Naive thymus-derived CD8-positive, alpha-beta T cell (primary cell): ENCODE data around the gene PIGK. TPM values are rescaled to one million over a fixed set of nuclear protein-coding genes. Genes with fewer than 3 reads are reported as not detected.

ENCODE experiments used
- ATAC-seq, 2 donors: fragments of 150-1000 bp; cut with Tn5 transposase in 1 of 2; sonication (Bioruptor Pico), chemical (Tn5 transposase) in 1 of 2; 1 replicate in 1 of 2; 2 replicates in 1 of 2; pipeline ENCODE4 v1.10.0; 2021; ENCODE audit warnings: mild to moderate bottlenecking in 2 of 2, moderate library complexity in 2 of 2
- POLR2A ChIA-PET: fragments of 350-600 bp; sonication (Branson Sonifier 250); formaldehyde crosslinking; loops from one replicate; lab custom pipeline; 2021; ENCODE audit warnings: antibody characterized with exemption; lab: Charles Lee
- DNase-seq, 10 donors: peaks; one replicate each; pipeline versions ENCODE4 v3.0.0 to v3.0.0-alpha.2; 2020 to 2022
- H3K27ac Mint-ChIP-seq, 10 donors: one replicate each; pipeline ENCODE4 v1.8.0; 2020 to 2022; ENCODE audit warnings: mild to moderate bottlenecking in 10 of 10, mixed read lengths in 10 of 10, moderate library complexity in 4 of 10, inconsistent platforms in 1 of 10
- H3K27me3 Mint-ChIP-seq, 5 donors: one replicate each; pipeline ENCODE4 v1.8.0; 2021 to 2022; ENCODE audit warnings: mixed read lengths in 5 of 5
- H3K36me3 Mint-ChIP-seq, 3 donors: one replicate each; pipeline ENCODE4 v1.8.0; 2020 to 2022; ENCODE audit warnings: mixed read lengths in 3 of 3, mild to moderate bottlenecking in 2 of 3, inconsistent platforms in 1 of 3
- H3K4me1 Mint-ChIP-seq, 4 donors: one replicate each; pipeline ENCODE4 v1.8.0; 2021 to 2022; ENCODE audit warnings: mixed read lengths in 4 of 4
- H3K4me3 Mint-ChIP-seq, 10 donors: one replicate each; pipeline ENCODE4 v1.8.0; 2020 to 2022; ENCODE audit warnings: mild to moderate bottlenecking in 10 of 10, mixed read lengths in 10 of 10, moderate library complexity in 6 of 10, inconsistent platforms in 1 of 10
- H3K9me3 Mint-ChIP-seq, 9 donors: one replicate each; pipeline ENCODE4 v1.8.0; 2020 to 2022; ENCODE audit warnings: mixed read lengths in 9 of 9, mild to moderate bottlenecking in 3 of 9, inconsistent platforms in 1 of 9, moderate library complexity in 1 of 9
- polyA plus RNA-seq, 3 donors: library from polyadenylated mRNA; unstranded; fragments of 300-500 nt; fragmentation: Illumina TruSeq; gene quantifications; one replicate each; pipeline ENCODE4 v1.2.3, GENCODE V29; 2021
- total RNA-seq, 8 experiments: library from RNA in 2 of 8; stranded (reverse) in 2 of 8; gene quantifications; one replicate each; pipeline ENCODE4 v1.2.3 and lab custom pipeline; 2021 to 2026

Gene PIGK
- total and polyA plus RNA-seq, 5 experiments from 2014 or later = 27.5 to 55.2 (median 37.6) TPM

GRCh38 chr1:77084457-77084856, 134.8 kb downstream of the PIGK start:
- no peak overlapping the region for H3K27ac Mint-ChIP-seq
- no peak overlapping the region for H3K4me3 Mint-ChIP-seq
- POLR2A ChIA-PET = no interaction called here
- H3K36me3 Mint-ChIP-seq = peaks cover 6 to 10% (median 7%) of the 10 kb centered on the region in 3 donors
- no peaks in the 10 kb centered on the region for H3K9me3 Mint-ChIP-seq
- no peak for ATAC-seq
- no peaks in the 10 kb centered on the region for H3K4me1 Mint-ChIP-seq
- no peak for DNase-seq
- H3K27me3 Mint-ChIP-seq = peaks cover 0 to 9% (median 2%) of the 10 kb centered on the region in 5 donors

GRCh38 chr1:77081834-77082233, 137.4 kb downstream of the PIGK start:
- no peak overlapping the region for H3K27ac Mint-ChIP-seq
- H3K36me3 Mint-ChIP-seq = peaks cover 2 to 6% (median 6%) of the 10 kb centered on the region in 3 donors
- H3K9me3 Mint-ChIP-seq = no peaks in the 10 kb centered on the region
- POLR2A ChIA-PET = no interaction called here
- H3K4me1 Mint-ChIP-seq = no peaks in the 10 kb centered on the region
- DNase-seq (no peak), ATAC-seq (no peak)
- H3K27me3 Mint-ChIP-seq = peaks cover 0 to 9% (median 2%) of the 10 kb centered on the region in 5 donors
- no peak overlapping the region for H3K4me3 Mint-ChIP-seq

GRCh38 chr1:77076759-77077158, 142.5 kb downstream of the PIGK start:
- DNase-seq (no peak), ATAC-seq (no peak)
- Mint-ChIP-seq H3K27me3 (peaks cover 0 to 18% (median 9%) of the 10 kb centered on the region in 5 donors), H3K27ac (no peak overlapping the region), H3K36me3 (no peaks in the 10 kb centered on the region), H3K4me3 (no peak overlapping the region), H3K9me3 (no peaks in the 10 kb centered on the region), H3K4me1 (no peaks in the 10 kb centered on the region)
- POLR2A ChIA-PET = no interaction called here

GRCh38 chr1:77068013-77068412, 151.2 kb downstream of the PIGK start:
- Mint-ChIP-seq H3K9me3 (peaks cover 0 to 5% (median 0%) of the 10 kb centered on the region in 9 donors), H3K4me3 (no peak overlapping the region)
- ATAC-seq = no peak

DNA sequence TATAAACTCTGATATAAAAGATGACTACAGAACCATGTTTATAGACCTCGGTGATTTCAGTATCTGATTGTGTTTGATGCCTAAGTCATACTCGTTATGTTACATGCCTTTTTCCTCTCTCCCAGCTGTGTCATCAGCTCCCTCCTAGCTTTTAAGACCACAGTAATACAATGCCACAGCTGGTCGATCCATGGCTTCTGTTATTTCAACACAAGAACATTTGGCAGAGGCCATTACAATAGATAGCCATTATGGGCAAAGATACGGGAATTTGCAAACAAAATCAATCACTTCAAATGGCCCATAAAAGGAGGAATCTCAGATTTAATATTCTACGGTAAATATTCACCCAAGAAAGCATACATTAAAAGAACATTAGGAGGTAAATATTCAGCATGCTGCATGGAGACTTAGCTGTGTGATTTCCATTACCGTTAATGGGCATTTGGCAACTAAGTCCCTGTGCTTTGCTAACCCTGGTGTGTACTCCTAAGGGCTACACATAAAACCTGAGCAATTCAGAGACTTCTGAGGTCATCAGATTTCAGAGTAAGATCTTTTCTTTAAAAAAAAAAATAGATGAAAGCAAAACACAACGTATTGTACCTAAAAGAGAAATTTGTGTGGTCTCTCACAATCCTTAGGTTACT, 153.4 kb downstream of the PIGK start:
- H3K4me1 Mint-ChIP-seq = peaks cover 0 to 2% (median 0%) of the 10 kb centered on the region in 4 donors
- no peak for ATAC-seq
- H3K4me3 Mint-ChIP-seq = no peak overlapping the region
- H3K36me3 Mint-ChIP-seq = no peaks in the 10 kb centered on the region
- POLR2A ChIA-PET = no interaction called here
- DNase-seq = no peak
- H3K9me3 Mint-ChIP-seq = peaks cover 0 to 5% (median 0%) of the 10 kb centered on the region in 9 donors
- peaks cover 0 to 7% (median 2%) of the 10 kb centered on the region in 5 donors for H3K27me3 Mint-ChIP-seq
- H3K27ac Mint-ChIP-seq = no peak overlapping the region

More at GRCh38 chr1:77068013-77068412, 151.2 kb downstream of the PIGK start:
- Mint-ChIP-seq H3K27ac (no peak overlapping the region), H3K4me1 (peaks cover 0 to 2% (median 0%) of the 10 kb centered on the region in 4 donors), H3K36me3 (no peaks in the 10 kb centered on the region), H3K27me3 (peaks cover 0 to 8% (median 2%) of the 10 kb centered on the region in 5 donors)
- no peak for DNase-seq
- POLR2A ChIA-PET = no interaction called here

- H3K27me3 Mint-ChIP-seq = peaks cover 2 to 11% (median 6%) of the 10 kb centered on the region in 5 donors
- no peak for DNase-seq
- POLR2A ChIA-PET = no interaction called here
- no peaks in the 10 kb centered on the region for H3K36me3 Mint-ChIP-seq
- H3K4me3 Mint-ChIP-seq = no peak overlapping the region
- no peak for ATAC-seq
- H3K27ac Mint-ChIP-seq = no peak overlapping the region
- H3K4me1 Mint-ChIP-seq = peaks cover 0 to 2% (median 0%) of the 10 kb centered on the region in 4 donors
- H3K9me3 Mint-ChIP-seq = peaks cover 0 to 5% (median 0%) of the 10 kb centered on the region in 9 donors
These were observed 155.0 kb downstream of the PIGK start for GRCh38 chr1:77064246-77064645.

GRCh38 chr1:77063118-77063517, 156.1 kb downstream of the PIGK start:
- Mint-ChIP-seq H3K4me3 (no peak overlapping the region), H3K4me1 (peaks cover 0 to 2% (median 0%) of the 10 kb centered on the region in 4 donors), H3K36me3 (no peaks in the 10 kb centered on the region), H3K27me3 (peaks cover 2 to 14% (median 6%) of the 10 kb centered on the region in 5 donors), H3K27ac (no peak overlapping the region), H3K9me3 (peaks cover 0 to 5% (median 0%) of the 10 kb centered on the region in 9 donors)
- DNase-seq (no peak), ATAC-seq (no peak)
- POLR2A ChIA-PET = no interaction called here

- no peak for ATAC-seq
- no peak overlapping the region for H3K27ac Mint-ChIP-seq
- POLR2A ChIA-PET = no interaction called here
- H3K36me3 Mint-ChIP-seq = no peaks in the 10 kb centered on the region
- H3K9me3 Mint-ChIP-seq = no peaks in the 10 kb centered on the region
- no peak overlapping the region for H3K4me3 Mint-ChIP-seq
- H3K4me1 Mint-ChIP-seq = peaks cover 0 to 2% (median 0%) of the 10 kb centered on the region in 4 donors
- peaks cover 2 to 19% (median 7%) of the 10 kb centered on the region in 5 donors for H3K27me3 Mint-ChIP-seq
- no peak for DNase-seq
These were observed 158.1 kb downstream of the PIGK start for GRCh38 chr1:77061162-77061561.

GRCh38 chr1:77060000-77060399, 159.2 kb downstream of the PIGK start:
- Mint-ChIP-seq H3K27ac (no peak overlapping the region), H3K36me3 (no peaks in the 10 kb centered on the region)
- DNase-seq = no peak

DNA sequence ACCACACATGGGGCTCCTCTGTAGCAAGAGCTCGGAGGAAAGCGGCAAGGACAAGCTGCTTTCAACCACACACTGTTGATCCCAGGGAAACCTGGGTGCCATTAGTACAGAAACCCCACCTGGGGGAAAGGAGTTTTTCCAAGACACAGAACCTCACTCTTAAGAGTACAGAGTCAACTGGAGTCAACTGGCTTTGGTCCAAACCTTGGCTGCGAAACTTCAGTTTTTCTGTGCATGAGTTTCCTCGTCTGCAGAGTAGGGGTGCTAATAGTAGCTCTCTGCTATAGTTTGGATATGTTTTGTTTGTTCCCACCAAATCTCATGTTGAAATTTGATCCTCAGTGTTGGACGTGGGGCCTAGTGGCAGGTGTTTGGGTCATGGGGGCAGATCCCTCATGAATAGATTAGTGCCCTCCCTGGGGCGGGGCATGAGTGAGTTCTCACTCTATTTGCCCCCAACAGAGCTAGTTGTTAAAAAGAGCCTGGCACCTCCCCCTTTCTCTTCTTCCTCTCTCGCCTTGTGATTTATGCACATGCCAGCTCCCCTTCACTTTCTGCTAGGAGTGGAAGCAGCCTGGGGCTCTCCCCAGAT, 161.1 kb downstream of the PIGK start:
- DNase-seq (no peak), ATAC-seq (no peak)
- H3K4me3 Mint-ChIP-seq = no peak overlapping the region
- POLR2A ChIA-PET = no interaction called here
- no peak overlapping the region for H3K27ac Mint-ChIP-seq
- no peaks in the 10 kb centered on the region for H3K4me1 Mint-ChIP-seq
- no peaks in the 10 kb centered on the region for H3K36me3 Mint-ChIP-seq
- no peaks in the 10 kb centered on the region for H3K9me3 Mint-ChIP-seq
- peaks cover 0 to 19% (median 5%) of the 10 kb centered on the region in 5 donors for H3K27me3 Mint-ChIP-seq

More at GRCh38 chr1:77060000-77060399, 159.2 kb downstream of the PIGK start:
- peaks cover 0 to 2% (median 0%) of the 10 kb centered on the region in 4 donors for H3K4me1 Mint-ChIP-seq
- POLR2A ChIA-PET = no interaction called here
- no peak for ATAC-seq
- H3K4me3 Mint-ChIP-seq = no peak overlapping the region
- H3K9me3 Mint-ChIP-seq = no peaks in the 10 kb centered on the region
- H3K27me3 Mint-ChIP-seq = peaks cover 2 to 19% (median 7%) of the 10 kb centered on the region in 5 donors

DNA sequence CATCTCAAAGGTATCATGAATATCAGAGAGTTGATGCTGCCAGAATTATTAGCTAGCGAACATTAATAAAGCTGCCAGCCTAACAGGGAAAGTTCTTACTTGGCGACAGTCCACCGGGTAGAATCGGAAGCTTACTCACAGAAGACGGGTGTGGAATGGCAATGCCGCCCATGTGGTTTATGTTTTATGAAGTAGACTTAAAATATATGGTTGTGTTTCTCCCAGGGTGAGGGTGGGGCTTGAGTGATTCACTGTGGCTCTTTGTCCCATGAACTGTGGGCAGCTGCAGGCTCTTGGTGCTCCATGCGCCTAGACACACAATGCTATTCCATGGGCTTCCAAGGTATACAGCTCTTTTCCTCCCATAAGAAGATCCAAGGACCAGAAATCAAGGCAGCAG, 162.7 kb downstream of the PIGK start:
- Mint-ChIP-seq H3K4me1 (no peaks in the 10 kb centered on the region), H3K27ac (no peak overlapping the region), H3K4me3 (no peak overlapping the region)

GRCh38 chr1:77051425-77051824, 167.8 kb downstream of the PIGK start:
- H3K27me3 Mint-ChIP-seq = peaks cover 0 to 2% (median 0%) of the 10 kb centered on the region in 5 donors
- H3K9me3 Mint-ChIP-seq = no peaks in the 10 kb centered on the region
- H3K36me3 Mint-ChIP-seq = no peaks in the 10 kb centered on the region
- peaks cover 9 to 20% (median 18%) of the 10 kb centered on the region in 4 donors for H3K4me1 Mint-ChIP-seq
- DNase-seq (no peak), ATAC-seq (no peak)
- H3K4me3 Mint-ChIP-seq = no peak overlapping the region
- POLR2A ChIA-PET = no interaction called here
- H3K27ac Mint-ChIP-seq = no peak overlapping the region

More for the DNA sequence above, 162.7 kb downstream of the PIGK start:
- Mint-ChIP-seq H3K9me3 (no peaks in the 10 kb centered on the region), H3K27me3 (peaks cover 0 to 19% (median 5%) of the 10 kb centered on the region in 5 donors), H3K36me3 (no peaks in the 10 kb centered on the region)
- ATAC-seq (no peak), DNase-seq (no peak)
- POLR2A ChIA-PET = no interaction called here

DNA sequence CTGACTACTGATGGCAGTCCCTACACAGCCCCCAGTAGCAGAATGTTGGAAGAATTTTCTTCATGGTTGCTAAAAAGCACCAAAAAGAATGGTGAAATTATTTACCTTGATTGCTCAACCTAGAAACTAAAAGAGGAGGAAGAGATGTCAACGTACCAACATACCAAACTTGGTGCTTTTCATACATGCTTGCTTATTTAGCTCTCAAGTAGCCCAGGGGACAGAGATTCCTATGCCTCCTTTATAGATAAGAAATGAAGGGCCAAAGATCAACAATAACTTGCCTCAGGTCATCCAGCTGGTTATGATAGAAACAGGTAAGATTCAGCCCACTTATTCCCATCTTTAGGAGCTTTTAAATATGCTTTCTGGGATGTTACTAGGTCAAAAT, 170.6 kb downstream of the PIGK start:
- H3K27ac Mint-ChIP-seq = no peak overlapping the region
- no peaks in the 10 kb centered on the region for H3K9me3 Mint-ChIP-seq
- no peaks in the 10 kb centered on the region for H3K36me3 Mint-ChIP-seq
- H3K4me1 Mint-ChIP-seq = peaks cover 16 to 28% (median 19%) of the 10 kb centered on the region in 4 donors
- POLR2A ChIA-PET = no interaction called here
- H3K27me3 Mint-ChIP-seq = peaks cover 0 to 2% (median 0%) of the 10 kb centered on the region in 5 donors
- ATAC-seq = no peak
- peak overlapping the region in 2 of 10 donors; percentile 61 to 69 for H3K4me3 Mint-ChIP-seq
- no peak for DNase-seq
